ENCODE data around the gene UGT1A9.

The UGT1A9 gene

DNA sequence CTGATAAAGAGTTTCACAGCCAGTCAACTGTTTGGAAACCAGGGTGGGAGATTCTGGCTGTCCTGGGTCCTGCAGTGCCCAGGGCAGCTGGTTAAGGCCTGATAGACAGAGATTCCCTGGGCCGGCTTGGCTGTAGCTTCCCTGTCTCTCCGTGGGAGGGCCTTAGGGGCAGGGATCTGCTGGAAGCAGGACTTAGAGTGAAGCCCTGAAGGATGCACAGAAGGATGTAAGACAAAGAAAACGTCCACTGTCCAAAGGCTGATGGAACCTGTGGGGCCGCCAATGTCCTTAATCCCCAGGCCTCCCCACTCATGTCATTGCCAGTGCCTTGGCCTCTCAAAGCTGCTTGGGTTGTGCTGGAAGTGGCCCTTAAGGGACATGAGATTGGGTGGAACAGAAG lies 139.4 kb downstream of the UGT1A9 start:
- TF ChIP-seq POLR2A (IDR thresholded peaks at IDR 0.05; ENCODE audit: low read length) (no peak), GATA1 (IDR thresholded peaks at IDR 0.05; ENCODE audit: low read depth, low read length) (no peak)
- no peak for DNase-seq

DNA sequence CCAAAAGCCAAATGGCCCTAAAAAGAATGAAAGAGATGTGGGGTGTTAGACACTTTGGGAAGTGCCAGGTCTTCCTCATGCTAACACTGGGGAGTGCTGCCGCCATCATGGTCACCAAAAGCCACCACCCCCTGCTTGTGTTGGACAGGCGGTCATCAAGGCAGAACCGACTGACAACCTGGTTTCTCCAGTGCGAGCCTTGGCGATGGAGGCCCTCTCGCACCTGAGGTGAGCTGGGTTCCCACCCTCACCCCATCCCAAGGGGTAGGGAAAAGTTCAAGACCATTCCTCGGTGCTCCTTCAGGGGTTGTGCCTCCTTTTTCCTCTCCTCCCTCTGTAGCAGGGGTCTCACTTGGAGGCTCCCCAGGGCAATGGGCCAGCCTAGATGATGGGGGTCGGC lies 140.0 kb downstream of the UGT1A9 start:
- no peak for TF ChIP-seq GATA1 (IDR thresholded peaks at IDR 0.05; ENCODE audit: low read depth, low read length)
- DNase-seq = no peak

DNA sequence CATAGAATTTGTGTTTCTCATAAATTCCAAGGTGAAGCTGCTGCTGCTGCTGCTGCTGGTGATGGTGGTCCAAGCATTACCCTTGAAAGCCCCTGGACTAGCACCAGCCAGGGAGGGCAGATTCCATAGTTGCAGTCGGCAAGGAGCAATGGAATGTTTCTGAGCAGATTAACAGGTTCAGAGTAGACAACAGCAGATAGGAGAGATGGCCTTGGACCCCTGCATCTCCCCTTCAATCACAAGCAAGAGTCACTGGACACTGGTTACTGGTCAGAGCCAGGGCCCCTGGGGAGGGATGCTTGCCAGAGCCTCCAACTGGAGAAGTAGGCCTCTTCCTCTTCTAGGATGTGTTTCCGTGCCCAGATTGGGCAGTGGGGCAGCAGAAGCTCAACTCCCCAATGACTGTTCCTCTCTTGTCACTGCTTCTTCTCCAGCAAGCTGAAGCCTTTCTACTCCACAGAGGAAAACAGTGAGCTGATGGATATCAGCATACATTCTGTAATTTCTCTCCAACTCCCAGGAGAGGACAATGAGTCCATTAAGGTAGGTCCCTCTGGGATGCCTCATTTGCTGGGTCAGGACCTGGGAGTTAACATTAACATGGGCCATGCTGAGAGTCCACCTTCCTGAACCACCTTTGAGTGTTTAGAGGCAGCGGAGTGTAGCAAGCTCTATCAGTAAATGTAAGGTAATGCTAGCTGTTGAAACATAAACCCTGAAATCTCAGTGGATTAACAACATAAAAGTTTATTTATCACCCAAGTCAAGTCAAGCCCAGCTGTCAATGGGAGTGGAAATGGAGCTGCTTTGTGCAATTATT lies 141.7 kb downstream of the UGT1A9 start:
- DNase-seq = no peak
- no peak for TF ChIP-seq GATA1 (IDR thresholded peaks at IDR 0.05; ENCODE audit: low read depth, low read length)
- no peak for TF ChIP-seq POLR2A (IDR thresholded peaks at IDR 0.05; ENCODE audit: low read length)

DNA sequence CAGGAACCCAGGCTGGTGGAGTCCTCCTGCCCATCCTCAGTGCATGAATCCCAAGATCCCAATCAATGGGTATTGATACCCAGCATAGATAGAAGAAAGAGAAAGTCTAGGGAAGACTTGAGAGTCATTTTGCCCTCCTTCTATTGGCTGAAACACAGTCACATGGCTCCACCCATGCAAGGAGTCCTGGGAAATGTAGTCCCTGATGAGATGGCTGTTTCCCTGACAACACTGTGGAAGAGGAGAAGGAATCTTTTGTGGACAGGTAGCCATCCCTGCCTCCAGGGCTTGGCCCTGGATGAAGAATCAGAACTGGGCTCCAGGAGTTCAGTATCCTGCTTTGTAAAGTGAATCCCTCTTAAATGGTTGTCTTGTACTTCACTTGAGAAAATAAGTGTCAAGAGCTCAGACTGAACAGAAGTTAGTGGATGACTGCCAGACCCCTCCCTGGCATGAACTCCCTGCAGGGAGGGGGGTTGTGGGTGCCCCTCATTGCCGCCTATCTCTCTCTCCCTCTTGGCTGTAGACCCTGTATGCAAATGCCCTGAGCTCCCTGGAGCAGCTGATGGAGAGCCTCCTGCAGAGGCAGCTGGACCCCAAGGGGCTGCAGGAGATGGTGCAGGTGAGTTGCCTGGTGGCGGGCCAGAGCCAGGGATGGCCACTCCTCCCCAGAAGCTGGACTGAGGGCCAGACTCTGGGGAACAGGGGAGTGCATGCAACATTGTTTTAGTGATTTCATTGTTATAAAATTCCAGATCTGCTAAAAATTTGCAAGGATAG lies 142.5 kb downstream of the UGT1A9 start:
- TF ChIP-seq POLR2A (IDR thresholded peaks at IDR 0.05; ENCODE audit: low read length) (no peak), GATA1 (IDR thresholded peaks at IDR 0.05; ENCODE audit: low read depth, low read length) (no peak)
- DNase-seq = no peak

DNA sequence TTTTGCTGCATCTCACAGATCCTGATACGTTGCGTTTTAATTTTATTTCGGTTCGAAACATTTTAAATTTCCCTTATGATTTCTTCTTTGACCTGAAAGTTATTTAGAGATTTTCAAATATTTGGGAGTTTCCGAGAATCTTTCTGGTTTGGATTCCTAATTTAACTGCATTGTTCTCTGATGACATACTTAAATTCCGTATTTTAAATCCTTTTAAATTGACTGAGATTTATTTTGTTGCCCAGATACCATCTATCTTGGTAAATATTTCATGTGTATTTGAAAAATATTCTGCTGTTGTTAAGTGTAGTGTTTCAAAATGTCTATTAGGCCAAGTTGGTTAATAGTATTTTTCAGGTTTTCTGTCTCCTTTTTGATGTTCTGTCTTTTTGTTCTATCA lies 144.2 kb downstream of the UGT1A9 start:
- TF ChIP-seq POLR2A (IDR thresholded peaks at IDR 0.05; ENCODE audit: low read length) (no peak), GATA1 (IDR thresholded peaks at IDR 0.05; ENCODE audit: low read depth, low read length) (no peak)
- no peak for DNase-seq

DNA sequence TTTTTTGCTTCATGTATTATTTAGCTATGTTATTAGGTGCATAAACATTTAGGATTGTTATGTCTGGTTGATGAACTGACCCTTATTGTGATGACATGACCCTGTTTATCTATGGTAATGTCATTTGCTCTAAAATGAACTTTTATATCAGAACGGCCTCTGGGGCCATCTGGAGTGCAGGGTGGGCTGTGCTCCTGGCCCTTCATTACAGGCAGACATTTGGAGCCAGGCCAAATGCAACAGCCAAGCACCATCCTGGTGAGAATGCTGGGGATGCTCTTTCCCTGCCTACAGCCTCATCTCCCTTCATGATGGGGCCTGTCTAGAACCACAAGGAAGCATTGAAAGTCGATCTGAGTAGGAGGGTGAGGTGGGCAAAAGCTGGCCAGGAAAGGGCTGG lies 144.6 kb downstream of the UGT1A9 start:
- DNase-seq = no peak
- no peak for TF ChIP-seq GATA1 (IDR thresholded peaks at IDR 0.05; ENCODE audit: low read depth, low read length)
- TF ChIP-seq POLR2A (IDR thresholded peaks at IDR 0.05; ENCODE audit: low read length) = no peak

DNA sequence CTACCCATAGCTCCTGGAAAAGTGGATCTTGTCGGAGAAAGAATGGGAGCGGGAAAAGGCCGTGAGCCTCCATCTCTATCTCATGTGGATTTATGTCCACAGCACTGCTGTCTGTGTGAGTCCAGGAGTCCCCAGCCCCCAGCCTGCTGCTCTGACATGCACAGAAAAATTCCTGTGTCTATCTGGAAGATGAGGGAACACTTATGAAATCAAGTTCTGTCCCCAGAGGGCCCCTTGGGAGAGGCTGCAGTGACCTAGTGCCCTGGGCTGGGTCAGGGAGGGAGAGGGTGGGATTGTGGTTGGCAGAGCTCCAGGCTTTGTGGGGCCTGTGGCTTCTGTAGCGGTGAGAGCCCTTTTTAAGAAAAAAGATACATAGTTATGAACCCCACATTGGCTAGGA lies 145.1 kb downstream of the UGT1A9 start:
- no peak for TF ChIP-seq POLR2A (IDR thresholded peaks at IDR 0.05; ENCODE audit: low read length)
- TF ChIP-seq GATA1 (IDR thresholded peaks at IDR 0.05; ENCODE audit: low read depth, low read length) = no peak
- DNase-seq = no peak

DNA sequence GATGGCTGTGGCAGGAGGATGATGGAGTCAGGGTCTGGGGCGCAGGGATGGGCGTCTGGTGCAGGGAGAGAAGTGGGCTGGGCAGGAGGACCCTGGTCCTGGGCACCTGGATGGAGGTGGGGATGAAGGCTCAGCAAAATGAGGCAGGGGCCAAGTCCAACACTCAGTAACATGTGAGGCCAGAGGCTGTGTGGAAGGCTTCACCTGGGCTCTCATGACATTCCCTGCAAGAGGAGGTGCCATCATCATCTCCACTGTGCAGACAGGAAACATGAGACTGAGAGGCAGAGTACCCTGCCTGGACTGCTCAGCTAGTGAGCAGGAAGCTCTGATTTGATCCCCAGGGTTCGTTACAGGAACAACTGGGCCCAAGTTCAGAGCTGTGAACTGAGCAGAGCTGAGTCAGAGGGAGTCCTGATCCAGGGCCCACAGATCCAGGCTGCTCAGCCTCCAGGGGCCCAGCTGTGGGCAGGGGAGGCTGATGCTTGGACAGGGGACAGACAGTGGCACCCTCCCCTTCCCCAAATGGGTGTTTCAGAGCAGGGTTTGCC lies 145.7 kb downstream of the UGT1A9 start:
- no peak for TF ChIP-seq GATA1 (IDR thresholded peaks at IDR 0.05; ENCODE audit: low read depth, low read length)
- no peak for TF ChIP-seq POLR2A (IDR thresholded peaks at IDR 0.05; ENCODE audit: low read length)
- no peak for DNase-seq

DNA sequence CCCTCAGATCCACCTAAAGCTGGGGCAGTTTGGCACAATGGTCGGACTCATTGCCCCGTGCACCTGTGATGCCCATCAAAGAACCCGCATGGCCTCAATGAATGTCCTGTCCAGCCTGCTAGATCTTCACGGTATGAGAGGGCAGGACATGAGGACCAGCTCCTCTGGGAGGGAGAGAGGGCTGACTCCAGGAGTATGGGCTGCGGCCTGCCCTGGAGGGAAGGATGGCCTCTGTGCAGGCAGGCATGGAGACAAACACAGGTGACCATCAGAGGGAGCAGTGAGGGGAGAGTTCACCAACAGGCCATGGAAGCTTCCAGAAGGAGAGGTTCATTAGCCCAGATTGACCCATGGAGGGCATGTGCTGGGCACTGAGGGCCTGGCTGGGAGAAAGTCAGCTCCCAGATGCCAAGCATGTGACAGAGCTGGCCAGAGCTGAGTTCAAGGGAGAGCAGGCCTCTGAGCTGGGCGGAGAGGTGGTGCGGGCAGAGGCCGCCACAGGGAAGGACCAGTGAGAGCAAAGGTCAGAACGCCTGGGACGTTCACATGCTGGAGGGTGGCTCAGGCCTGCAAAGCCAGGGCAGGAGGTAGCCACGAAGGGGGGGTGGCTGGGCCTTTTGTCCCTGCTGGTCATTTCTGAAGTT lies 146.4 kb downstream of the UGT1A9 start:
- TF ChIP-seq GATA1 (IDR thresholded peaks at IDR 0.05; ENCODE audit: low read depth, low read length) (no peak), POLR2A (IDR thresholded peaks at IDR 0.05; ENCODE audit: low read length) (no peak)
- DNase-seq = no peak

DNA sequence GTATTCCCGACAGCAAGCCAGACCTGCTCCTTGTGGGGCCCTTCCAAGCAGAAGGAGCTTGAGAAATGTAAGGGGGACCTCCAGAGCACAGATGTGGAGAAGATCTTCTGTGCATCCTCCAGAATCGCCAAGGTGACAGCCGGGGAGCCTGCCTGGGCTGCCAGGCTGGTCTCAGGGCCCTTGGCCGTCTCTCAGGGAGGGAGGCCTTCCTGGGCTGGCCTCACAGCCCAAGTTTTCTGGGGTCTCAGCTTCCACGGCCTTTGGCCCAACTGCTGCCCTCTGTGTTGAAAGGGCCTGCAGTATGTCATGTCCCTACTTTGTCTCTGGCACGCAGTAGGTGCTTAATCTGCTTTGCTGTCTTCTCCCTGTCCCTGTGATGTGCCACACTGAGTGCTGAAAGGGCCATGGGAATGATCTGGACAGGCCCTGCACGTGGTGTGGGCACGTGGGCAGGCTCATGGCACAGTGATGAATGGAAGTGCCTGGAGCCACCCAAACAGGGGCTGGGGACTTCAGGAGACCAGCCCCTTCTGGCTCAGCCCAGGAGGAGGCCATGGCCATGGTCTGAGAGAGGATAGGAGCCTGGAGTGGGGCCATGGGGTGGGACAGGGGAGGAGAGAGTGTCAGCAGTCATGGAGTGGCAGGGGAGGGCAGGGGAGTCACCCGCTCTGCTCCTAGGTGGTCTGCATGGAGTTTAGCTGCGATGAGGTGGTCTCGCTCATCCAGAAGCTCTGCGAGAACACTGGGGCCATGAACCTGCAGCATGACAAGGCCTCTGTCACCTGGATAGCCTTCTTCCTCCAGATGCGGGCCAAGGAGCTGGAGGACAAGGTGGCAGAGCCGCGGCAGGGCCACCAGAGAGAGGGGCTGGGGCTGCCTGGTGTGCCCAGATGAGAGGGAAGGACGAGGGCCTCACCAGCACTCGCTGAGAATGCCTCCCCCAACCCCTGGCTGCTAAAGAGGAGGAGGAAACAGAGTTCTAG lies 147.2 kb downstream of the UGT1A9 start:
- DNase-seq = no peak

DNA sequence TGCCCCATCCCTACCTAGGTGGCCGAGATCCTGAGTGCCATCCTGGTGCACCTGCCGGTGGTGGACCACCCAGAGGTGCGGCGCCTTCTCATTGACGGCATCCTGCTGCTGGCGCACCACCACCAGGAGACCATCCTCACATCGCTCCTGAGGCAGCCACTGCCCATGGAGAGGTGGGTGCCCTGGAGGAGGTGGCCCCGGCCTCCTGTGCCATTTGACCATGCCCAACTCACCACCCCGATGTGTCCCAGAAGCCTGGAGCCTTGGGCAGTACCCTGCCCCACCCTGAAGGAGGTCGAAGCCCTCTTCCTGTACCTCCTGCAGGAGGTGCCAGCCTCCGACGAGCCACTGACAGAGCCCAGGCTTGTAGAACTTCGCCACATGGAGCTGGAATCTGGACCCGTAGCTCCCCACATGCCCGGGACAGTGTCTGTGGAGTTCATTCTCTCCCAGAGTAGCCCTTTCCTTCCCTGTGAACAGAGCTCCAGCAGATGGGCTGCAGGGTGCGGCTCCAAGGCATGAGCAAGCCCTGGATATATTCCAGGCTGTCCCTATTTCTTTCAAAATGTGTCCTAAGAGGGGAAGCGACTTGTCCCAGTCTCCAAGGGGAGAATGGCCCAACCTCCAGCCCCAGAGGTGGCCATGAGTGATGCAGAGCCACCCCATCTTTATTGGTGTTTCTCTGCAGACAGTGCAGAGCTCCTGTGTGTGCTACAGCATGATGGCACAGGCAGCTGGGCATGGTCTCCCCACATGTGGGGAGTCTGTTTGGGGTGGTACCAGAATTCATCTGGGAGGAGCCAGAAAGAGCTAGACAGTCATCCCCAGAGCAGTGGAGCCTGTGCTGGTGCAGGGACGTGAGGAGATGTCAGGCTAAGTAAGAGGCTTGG lies 148.4 kb downstream of the UGT1A9 start:
- TF ChIP-seq POLR2A (IDR thresholded peaks at IDR 0.05; ENCODE audit: low read length) = no peak
- TF ChIP-seq GATA1 (IDR thresholded peaks at IDR 0.05; ENCODE audit: low read depth, low read length) = no peak
- no peak for DNase-seq

More for the DNA sequence above, 147.2 kb downstream of the UGT1A9 start:
- TF ChIP-seq POLR2A (IDR thresholded peaks at IDR 0.05; ENCODE audit: low read length) (no peak), GATA1 (IDR thresholded peaks at IDR 0.05; ENCODE audit: low read depth, low read length) (no peak)

DNA sequence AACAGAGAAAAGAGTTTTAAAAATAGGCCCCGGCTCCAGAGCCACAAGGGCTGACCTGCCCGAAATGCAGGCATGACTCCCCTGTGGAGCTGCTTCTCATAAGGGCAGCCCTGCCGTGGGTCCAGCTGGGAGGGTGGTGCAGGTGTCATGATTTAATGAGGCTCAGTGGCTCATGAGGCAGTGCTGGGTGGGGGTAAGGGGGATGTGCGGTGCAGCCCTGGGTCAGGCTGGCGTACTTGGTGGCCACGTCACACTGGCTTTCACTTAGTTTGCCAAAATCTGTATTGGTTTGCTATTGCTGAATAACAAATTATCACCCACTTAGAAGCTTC lies 149.0 kb downstream of the UGT1A9 start:
- no peak for DNase-seq
- TF ChIP-seq GATA1 (IDR thresholded peaks at IDR 0.05; ENCODE audit: low read depth, low read length) (no peak), POLR2A (IDR thresholded peaks at IDR 0.05; ENCODE audit: low read length) (no peak)
